ENCODE measurements around the gene AKR1B15. TPM values are rescaled to one million over a fixed set of nuclear protein-coding genes. Genes with fewer than 3 reads are reported as not detected.
"Not testable (repeated sequence)": the region's sequence is repeated elsewhere in the genome, so short reads cannot be mapped to it uniquely, and the experiment has no call there.

The AKR1B15 gene
- total and polyA plus RNA-seq, 2 of the 4 experiments (the other 2 are of a cell fraction) = not detected

GRCh38 chr7:134561616-134562015 is 12.7 kb downstream of the AKR1B15 start:
- DNase-seq; H3K4me2 ChIP-seq (ENCODE audit: low read depth, low read length); H2AK9ac ChIP-seq (replicated peaks; ENCODE audit: low read depth, low read length, poor library complexity); H3K9me1 ChIP-seq (ENCODE audit: insufficient read depth, low read length); BruUV-seq (replicated peaks); CTCF ChIA-PET; H2BK15ac ChIP-seq (ENCODE audit: low read depth, low read length); intact Hi-C loops (cut with micrococcal nuclease); H3K4me1 ChIP-seq (ENCODE audit: control insufficient read depth, insufficient read depth, low read length); H3K79me1 ChIP-seq (ENCODE audit: low read depth in 1 of 2, low read length in 2 of 2); H3K56ac ChIP-seq (ENCODE audit: extremely low read depth, insufficient read depth, low read length); H2AFZ ChIP-seq (replicated peaks; ENCODE audit: low read length, poor library complexity); H3K4ac ChIP-seq (ENCODE audit: low read depth, low read length); H3K9ac ChIP-seq (ENCODE audit: low read depth, low read length); H4K5ac ChIP-seq (ENCODE audit: low read depth, low read length); H2AK5ac ChIP-seq (ENCODE audit: low read depth, low read length); H2BK20ac ChIP-seq (ENCODE audit: low read depth, low read length); in situ Hi-C loops (cut with MboI; ENCODE audit: low sequenced_read_pairs); H3K18ac ChIP-seq (ENCODE audit: low read depth, low read length); ATAC-seq (ENCODE audit: low read depth); H4K91ac ChIP-seq (ENCODE audit: insufficient read depth, low read depth, low read length); H3K14ac ChIP-seq (replicated peaks; ENCODE audit: low read depth, low read length); dilution Hi-C loops (cut with HindIII; ENCODE audit: low sequenced_read_pairs, unreplicated experiment); H3K36me3 ChIP-seq (ENCODE audit: control insufficient read depth, insufficient read depth, low read length); H3K27ac ChIP-seq (ENCODE audit: insufficient read depth, low read length); H3K4me3 ChIP-seq (ENCODE audit: insufficient read depth, low read depth, low read length); H3K9me3 ChIP-seq (ENCODE audit: control insufficient read depth, insufficient read depth, low read length); H4K8ac ChIP-seq (ENCODE audit: low read depth in 2 of 2, low read length in 2 of 2); H4K20me1 ChIP-seq (ENCODE audit: insufficient read depth, low read length); H3K23ac ChIP-seq (ENCODE audit: low read depth, low read length); H2BK120ac ChIP-seq (ENCODE audit: low read depth, low read length); POLR2A ChIA-PET (ENCODE audit: unreplicated experiment); H2BK5ac ChIP-seq (ENCODE audit: low read depth, low read length, poor library complexity, severe bottlenecking): not testable (repeated sequence)
- peaks cover 19% of the 10 kb centered on the region for H3K27me3 ChIP-seq (ENCODE audit: control insufficient read depth, insufficient read depth, low read length)
- 58% methylated on average over 2 of the region's 5 CpGs; no CpG with 5 or more reads in 1 of the 2 experiments for WGBS, 2 experiments (ENCODE audit: extremely low coverage in 2 of 2, insufficient read length in 1 of 2)
